CD4-positive, alpha-beta T cell (primary cell): ENCODE data around the gene ARAP2. TPM values are rescaled to one million over a fixed set of nuclear protein-coding genes. Genes with fewer than 3 reads are reported as not detected.

Experiments
- ATAC-seq: fragments of 200-7000 bp; cut with Tn5 transposase; one replicate; pipeline ENCODE4 v1.10.0; 2022; ENCODE audit warnings: mild to moderate bottlenecking; ENCODE audit not compliant: poor library complexity
- CTCF ChIA-PET: fragments of 350-600 bp; sonication (Branson Sonifier 250); formaldehyde crosslinking; loops from one replicate; lab custom pipeline; 2021; ENCODE audit warnings: antibody characterized with exemption, inconsistent platforms; lab: Charles Lee
- POLR2A ChIA-PET: fragments of 350-600 bp; sonication (Branson Sonifier 250); formaldehyde crosslinking; loops from one replicate; lab custom pipeline; 2021; ENCODE audit warnings: antibody characterized with exemption, inconsistent platforms; lab: Charles Lee
- DNase-seq, 14 experiments: peaks; one replicate each; pipeline ENCODE4 v3.0.0-alpha.2; 2013 to 2020; ENCODE audit warnings: mixed read lengths in 2 of 14
- H3K27ac ChIP-seq, 2 donors: one replicate each; pipeline versions ENCODE4 v1.5.1 to v1.7.0; 2013; ENCODE audit warnings: low read length in 2 of 2, low read depth in 1 of 2, mild to moderate bottlenecking in 1 of 2
- H3K27me3 ChIP-seq, 2 experiments: 1 replicate in 1 of 2; 2 replicates in 1 of 2; pipeline versions ENCODE4 v1.6.1 to v1.7.0; 2013; ENCODE audit warnings: low read length in 2 of 2, control low read depth in 1 of 2, mild to moderate bottlenecking in 1 of 2, moderate library complexity in 1 of 2; ENCODE audit not compliant: insufficient read depth in 2 of 2, control insufficient read depth in 1 of 2
- H3K36me3 ChIP-seq: one replicate; pipeline ENCODE4 v1.6.1; 2013; ENCODE audit warnings: low read length, control low read depth; ENCODE audit not compliant: insufficient read depth
- H3K4me1 ChIP-seq: one replicate; pipeline ENCODE4 v1.6.1; 2013; ENCODE audit warnings: low read length, control low read depth; ENCODE audit not compliant: insufficient read depth
- H3K4me3 ChIP-seq: one replicate; pipeline ENCODE4 v1.5.1; 2013; ENCODE audit warnings: mild to moderate bottlenecking, low read length, moderate library complexity
- H3K9me3 ChIP-seq, 2 experiments: 1 replicate in 1 of 2; 2 replicates in 1 of 2; pipeline versions ENCODE4 v1.6.1 to v1.7.0; 2013; ENCODE audit warnings: low read length in 2 of 2, mild to moderate bottlenecking in 2 of 2, control low read depth in 1 of 2, moderate library complexity in 1 of 2; ENCODE audit not compliant: control insufficient read depth in 1 of 2, insufficient read depth in 1 of 2
- H3K27ac Mint-ChIP-seq: one replicate; pipeline ENCODE4 v1.8.0; 2020; ENCODE audit warnings: mixed read lengths
- H3K27me3 Mint-ChIP-seq: one replicate; pipeline ENCODE4 v1.8.0; 2021; ENCODE audit warnings: mixed read lengths
- H3K36me3 Mint-ChIP-seq: one replicate; pipeline ENCODE4 v1.8.0; 2021; ENCODE audit warnings: low read depth, mixed read lengths
- H3K4me1 Mint-ChIP-seq: one replicate; pipeline ENCODE4 v1.8.0; 2021; ENCODE audit warnings: low read depth, mixed read lengths
- H3K4me3 Mint-ChIP-seq: one replicate; pipeline ENCODE4 v1.8.0; 2020; ENCODE audit warnings: mild to moderate bottlenecking, mixed read lengths
- H3K9me3 Mint-ChIP-seq: one replicate; pipeline ENCODE4 v1.8.0; 2020; ENCODE audit warnings: mixed read lengths
- CTCF ChIP-seq: fragments of 200-600 bp; IDR thresholded peaks from one replicate; pipeline ENCODE4 v1.8.0; 2022; ENCODE audit warnings: antibody characterized with exemption, mild to moderate bottlenecking
- intact Hi-C, 2 experiments: fragments of 100-400 bp; cut with DNase I in 1 of 2; cut with micrococcal nuclease in 1 of 2; formaldehyde crosslinking; loops; one replicate each; pipeline versions ENCODE4 v1.15.1 to v1.9.0; 2023 to 2025; cut with DNase I, micrococcal nuclease
- total RNA-seq, 174 experiments: library from RNA in 2 of 174; stranded (reverse) in 2 of 174; gene quantifications; one replicate each; pipeline ENCODE4 v1.2.3 and lab custom pipeline; 2021 to 2026

Gene ARAP2
- total RNA-seq, 2 experiments from 2014 or later = 54.3 to 63.4 TPM

- no peaks in the 10 kb centered on the region for H3K27me3 ChIP-seq
- POLR2A ChIA-PET = no interaction called here
- Mint-ChIP-seq H3K4me1 (no peaks in the 10 kb centered on the region), H3K27ac (no peak overlapping the region), H3K4me3 (no peak overlapping the region), H3K27me3 (no peaks in the 10 kb centered on the region), H3K36me3 (peaks cover 15% of the 10 kb centered on the region), H3K9me3 (no peaks in the 10 kb centered on the region)
- TF ChIP-seq CTCF = no peak
- no peak overlapping the region for H3K4me3 ChIP-seq
- CTCF ChIA-PET = no interaction called here
- H3K27ac ChIP-seq = no peak overlapping the region
- no peaks in the 10 kb centered on the region for H3K4me1 ChIP-seq
- H3K9me3 ChIP-seq = no peaks in the 10 kb centered on the region
- intact Hi-C loops = no loop called here
- no peak for ATAC-seq
- peaks cover 80% of the 10 kb centered on the region for H3K36me3 ChIP-seq
- DNase-seq = no peak
Measured at GRCh38 chr4:36078319-36078718, 166.0 kb downstream of the ARAP2 start.

GRCh38 chr4:36072529-36072928, 171.8 kb downstream of the ARAP2 start:
- Histone ChIP-seq H3K27me3 (no peaks in the 10 kb centered on the region), H3K9me3 (no peaks in the 10 kb centered on the region), H3K36me3 (peaks cover 68% of the 10 kb centered on the region), H3K4me3 (no peak overlapping the region), H3K27ac (no peak overlapping the region), H3K4me1 (no peaks in the 10 kb centered on the region)
- no peak for TF ChIP-seq CTCF
- no peak overlapping the region for H3K4me3 Mint-ChIP-seq
- ATAC-seq = no peak
- POLR2A ChIA-PET = no interaction called here
- H3K27me3 Mint-ChIP-seq = no peaks in the 10 kb centered on the region
- no peak overlapping the region for H3K27ac Mint-ChIP-seq
- peaks cover 51% of the 10 kb centered on the region for H3K36me3 Mint-ChIP-seq
- H3K4me1 Mint-ChIP-seq = no peaks in the 10 kb centered on the region
- no peaks in the 10 kb centered on the region for H3K9me3 Mint-ChIP-seq
- CTCF ChIA-PET = no interaction called here
- no peak for DNase-seq
- intact Hi-C loops = no loop called here

GRCh38 chr4:36067116-36067515, 177.2 kb downstream of the ARAP2 start:
- no peak for ATAC-seq
- Mint-ChIP-seq H3K27ac (no peak overlapping the region), H3K27me3 (no peaks in the 10 kb centered on the region), H3K9me3 (no peaks in the 10 kb centered on the region), H3K36me3 (peaks cover 62% of the 10 kb centered on the region), H3K4me3 (no peak overlapping the region), H3K4me1 (no peaks in the 10 kb centered on the region)
- Histone ChIP-seq H3K4me1 (no peaks in the 10 kb centered on the region), H3K27ac (no peak overlapping the region), H3K4me3 (no peak overlapping the region), H3K27me3 (no peaks in the 10 kb centered on the region), H3K36me3 (peaks cover 41% of the 10 kb centered on the region), H3K9me3 (no peaks in the 10 kb centered on the region)
- intact Hi-C loops = no loop called here
- POLR2A ChIA-PET = no interaction called here
- CTCF ChIA-PET = no interaction called here
- TF ChIP-seq CTCF = no peak
- no peak for DNase-seq
